Measurements from ENCODE around the gene CACNG6. TPM values are rescaled to one million over a fixed set of nuclear protein-coding genes. Genes with fewer than 3 reads are reported as not detected.
A peak's percentile ranks its signal among the peaks of the same experiment; 100 is the strongest.

CACNG6 gene
- total and polyA plus RNA-seq, 12 donors, result not detected

- Histone ChIP-seq H3K27ac (no peak overlapping the region), H3K27me3 (peaks cover 10 to 66% (median 38%) of the 10 kb centered on the region in 7 donors)
- intact Hi-C loops (cut with DNase I), result no loop called here
These were observed 2.5 kb upstream of the CACNG6 start for GRCh38 chr19:53988981-53989380.

GRCh38 chr19:53989600-53990533 lies 1.6 kb upstream of the CACNG6 start:
- TF ChIP-seq, protein P1, sequence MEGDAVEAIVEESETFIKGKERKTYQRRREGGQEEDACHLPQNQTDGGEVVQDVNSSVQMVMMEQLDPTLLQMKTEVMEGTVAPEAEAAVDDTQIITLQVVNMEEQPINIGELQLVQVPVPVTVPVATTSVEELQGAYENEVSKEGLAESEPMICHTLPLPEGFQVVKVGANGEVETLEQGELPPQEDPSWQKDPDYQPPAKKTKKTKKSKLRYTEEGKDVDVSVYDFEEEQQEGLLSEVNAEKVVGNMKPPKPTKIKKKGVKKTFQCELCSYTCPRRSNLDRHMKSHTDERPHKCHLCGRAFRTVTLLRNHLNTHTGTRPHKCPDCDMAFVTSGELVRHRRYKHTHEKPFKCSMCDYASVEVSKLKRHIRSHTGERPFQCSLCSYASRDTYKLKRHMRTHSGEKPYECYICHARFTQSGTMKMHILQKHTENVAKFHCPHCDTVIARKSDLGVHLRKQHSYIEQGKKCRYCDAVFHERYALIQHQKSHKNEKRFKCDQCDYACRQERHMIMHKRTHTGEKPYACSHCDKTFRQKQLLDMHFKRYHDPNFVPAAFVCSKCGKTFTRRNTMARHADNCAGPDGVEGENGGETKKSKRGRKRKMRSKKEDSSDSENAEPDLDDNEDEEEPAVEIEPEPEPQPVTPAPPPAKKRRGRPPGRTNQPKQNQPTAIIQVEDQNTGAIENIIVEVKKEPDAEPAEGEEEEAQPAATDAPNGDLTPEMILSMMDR (IDR thresholded peaks at IDR 0.05), result no peak
- H3K27me3 ChIP-seq, result peaks cover 10 to 67% (median 45%) of the 10 kb centered on the region in 7 donors
- intact Hi-C loops (cut with DNase I), result no loop called here
- H3K4me3 ChIP-seq, result no peak overlapping the region
- 51 to 57% methylated on average over 22 of the region's 22 CpGs for WGBS, 2 donors
- H3K27ac ChIP-seq, result no peak overlapping the region
- H3K9me3 ChIP-seq, result no peaks in the 10 kb centered on the region
- peaks cover 0 to 8% (median 6%) of the 10 kb centered on the region in 9 donors for H3K4me1 ChIP-seq
- no peaks in the 10 kb centered on the region for H3K36me3 ChIP-seq
- DNase-seq (no peak), ATAC-seq (peak in 2 of 8 donors; percentile 29 to 35)

More at GRCh38 chr19:53988981-53989380, 2.5 kb upstream of the CACNG6 start:
- H3K4me1 ChIP-seq, result peaks cover 0 to 8% (median 6%) of the 10 kb centered on the region in 9 donors
- H3K36me3 ChIP-seq, result no peaks in the 10 kb centered on the region
- H3K4me3 ChIP-seq, result no peak overlapping the region
- DNase-seq (no peak), ATAC-seq (no peak)
- H3K9me3 ChIP-seq, result no peaks in the 10 kb centered on the region
- WGBS, 2 donors, result 87 to 89% methylated on average over 6 of the region's 6 CpGs
- TF ChIP-seq, protein P1 (IDR thresholded peaks at IDR 0.05), result no peak

GRCh38 chr19:53992211-53992610 lies 774 bp downstream of the CACNG6 start:
- no peaks in the 10 kb centered on the region for H3K36me3 ChIP-seq
- intact Hi-C loops (cut with DNase I), result no loop called here
- 71 to 72% methylated on average over 9 of the region's 9 CpGs for WGBS, 2 donors
- peaks cover 0 to 8% (median 6%) of the 10 kb centered on the region in 9 donors for H3K4me1 ChIP-seq
- TF ChIP-seq, protein P1 (IDR thresholded peaks at IDR 0.05), result no peak
- ATAC-seq, result no peak
- DNase-seq, result no peak
- H3K27me3 ChIP-seq, result peaks cover 10 to 79% (median 63%) of the 10 kb centered on the region in 7 donors
- no peaks in the 10 kb centered on the region for H3K9me3 ChIP-seq
- no peak overlapping the region for H3K27ac ChIP-seq
- H3K4me3 ChIP-seq, result no peak overlapping the region

DNA sequence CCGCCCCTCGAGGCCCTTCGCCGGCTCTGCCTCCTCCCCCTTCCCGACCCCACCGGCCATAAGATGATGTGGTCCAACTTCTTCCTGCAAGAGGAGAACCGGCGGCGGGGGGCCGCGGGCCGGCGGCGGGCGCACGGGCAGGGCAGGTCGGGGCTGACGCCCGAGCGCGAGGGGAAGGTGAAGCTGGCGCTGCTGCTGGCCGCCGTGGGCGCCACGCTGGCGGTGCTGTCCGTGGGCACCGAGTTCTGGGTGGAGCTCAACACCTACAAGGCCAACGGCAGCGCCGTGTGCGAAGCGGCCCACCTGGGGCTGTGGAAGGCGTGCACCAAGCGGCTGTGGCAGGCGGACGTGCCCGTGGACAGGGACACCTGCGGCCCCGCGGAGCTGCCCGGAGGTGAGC lies 1.4 kb downstream of the CACNG6 start:
- Histone ChIP-seq H3K27ac (no peak overlapping the region), H3K9me3 (no peaks in the 10 kb centered on the region), H3K36me3 (no peaks in the 10 kb centered on the region), H3K4me3 (no peak overlapping the region), H3K4me1 (peaks cover 0 to 8% (median 6%) of the 10 kb centered on the region in 9 donors), H3K27me3 (peaks cover 10 to 78% (median 66%) of the 10 kb centered on the region in 7 donors)
- ATAC-seq (no peak), DNase-seq (no peak)
- intact Hi-C loops (cut with DNase I), result no loop called here
- WGBS, 2 donors, result 24 to 25% methylated on average over 43 of the region's 43 CpGs
- TF ChIP-seq, protein P1 (IDR thresholded peaks at IDR 0.05), result no peak

All from heart right ventricle (tissue), 16 donors.